ACHN (cell line): ENCODE measurements around the gene ACOT7.
"Not testable (repeated sequence)": the region's sequence is repeated elsewhere in the genome, so short reads cannot be mapped to it uniquely, and the experiment has no call there.

ENCODE experiments used
- DNase-seq: peaks from one replicate; pipeline ENCODE4 v3.0.0-alpha.2; 2015
- in situ Hi-C: cut with HindIII; loops from 2 replicates; pipeline ENCODE4 v1.10.0; 2017; ENCODE audit warnings: low sequenced_read_pairs, low pct_ligation_motif_present, low pct_unique_long_range_greater_than_20kb

Gene ACOT7

GRCh38 chr1:6409733-6410132 lies 16.2 kb upstream of the ACOT7 start:
- DNase-seq, result no peak
- in situ Hi-C loops, result no loop called here

- in situ Hi-C loops, result no loop called here
- DNase-seq, result no peak
Measured at GRCh38 chr1:6409053-6409452, 15.5 kb upstream of the ACOT7 start.

- in situ Hi-C loops, result no loop called here
- DNase-seq, result no peak
Measured at GRCh38 chr1:6408023-6408422, 14.5 kb upstream of the ACOT7 start.

GRCh38 chr1:6401673-6402072 lies 8.1 kb upstream of the ACOT7 start:
- no peak for DNase-seq
- in situ Hi-C loops, result no loop called here

GRCh38 chr1:6399294-6399693 lies 5.7 kb upstream of the ACOT7 start:
- in situ Hi-C loops, result no loop called here
- DNase-seq, result no peak

GRCh38 chr1:6397844-6398441 lies 4.4 kb upstream of the ACOT7 start:
- in situ Hi-C loops, result no loop called here
- no peak for DNase-seq

GRCh38 chr1:6396998-6397397 lies 3.4 kb upstream of the ACOT7 start:
- no peak for DNase-seq
- in situ Hi-C loops, result no loop called here

- in situ Hi-C loops, DNase-seq: not testable (repeated sequence)
Measured at GRCh38 chr1:6395781-6396244, 2.2 kb upstream of the ACOT7 start.

GRCh38 chr1:6395130-6395529 lies 1.6 kb upstream of the ACOT7 start:
- in situ Hi-C loops, DNase-seq: not testable (repeated sequence)

- DNase-seq, result no peak
- in situ Hi-C loops, result no loop called here
Measured at GRCh38 chr1:6392809-6393399, 663 bp downstream of the ACOT7 start.

GRCh38 chr1:6391951-6392808 lies 1.4 kb downstream of the ACOT7 start:
- DNase-seq, result no peak
- in situ Hi-C loops, result no loop called here

GRCh38 chr1:6389971-6390370 lies 3.6 kb downstream of the ACOT7 start:
- in situ Hi-C loops, result no loop called here
- no peak for DNase-seq

- DNase-seq, result peak; percentile 42
Measured at GRCh38 chr1:6386371-6386949, 7.1 kb downstream of the ACOT7 start.

GRCh38 chr1:6385488-6386191 lies 7.9 kb downstream of the ACOT7 start:
- in situ Hi-C loops, result no loop called here
- DNase-seq, result peak; percentile 60

More at GRCh38 chr1:6386371-6386949, 7.1 kb downstream of the ACOT7 start:
- in situ Hi-C loops, result no loop called here

- in situ Hi-C loops, result no loop called here
- no peak for DNase-seq
Measured at GRCh38 chr1:6384962-6385361, 8.6 kb downstream of the ACOT7 start.

- in situ Hi-C loops, result no loop called here
- DNase-seq, result no peak
Measured at GRCh38 chr1:6384135-6384534, 9.4 kb downstream of the ACOT7 start.

GRCh38 chr1:6380037-6380436 lies 13.5 kb downstream of the ACOT7 start:
- in situ Hi-C loops, result no loop called here
- DNase-seq, result no peak

GRCh38 chr1:6378096-6378746 lies 15.3 kb downstream of the ACOT7 start:
- in situ Hi-C loops, result no loop called here

More at GRCh38 chr1:6378096-6378746, 15.3 kb downstream of the ACOT7 start:
- DNase-seq, result no peak
